ENCODE results near the gene NTNG1.

- TF ChIP-seq BHLHE40 (IDR thresholded peaks at IDR 0.05; ENCODE audit: borderline replicate concordance) (no peak), SP1 (IDR thresholded peaks at IDR 0.05) (no peak), FOXA1 (IDR thresholded peaks at IDR 0.05) (no peak), ZNF384 (IDR thresholded peaks at IDR 0.05) (no peak), HDGF (IDR thresholded peaks at IDR 0.05; ENCODE audit: borderline replicate concordance) (no peak), ELF4 (IDR thresholded peaks at IDR 0.05) (no peak)
These were observed 153.8 kb downstream of the NTNG1 start for GRCh38 chr1:107294686-107295085.

All from HEK293T (cell line).